ENCODE results near the gene THOC2. TPM values are rescaled to one million over a fixed set of nuclear protein-coding genes. Genes with fewer than 3 reads are reported as not detected.

Gene THOC2
- total and polyA plus RNA-seq, 2 donors (not counting 1 experiment from before 2014, with no cell fraction given), result 34.7 to 113 TPM

GRCh38 chrX:123739474-123739873 lies 6.6 kb upstream of the THOC2 start:
- H3K9me3 ChIP-seq (ENCODE audit: control extremely low read depth in 1 of 3, control insufficient read depth in 2 of 3, insufficient read depth in 1 of 3, low read length in 2 of 3), result no peaks in the 10 kb centered on the region
- ATAC-seq (ENCODE audit: low read depth) (no peak), DNase-seq (no peak)
- Mint-ChIP-seq H3K27me3 (no peaks in the 10 kb centered on the region), H3K9me3 (ENCODE audit: insufficient read depth) (no peaks in the 10 kb centered on the region), H3K4me1 (no peaks in the 10 kb centered on the region), H3K4me3 (no peak overlapping the region), H3K27ac (no peak overlapping the region)
- no peak for TF ChIP-seq CTCF (IDR thresholded peaks at IDR 0.05)
- no peak for TF ChIP-seq EZH2 (IDR thresholded peaks at IDR 0.05; ENCODE audit: borderline replicate concordance, insufficient read depth, low read depth, low read length, poor library complexity, severe bottlenecking)
- no peaks in the 10 kb centered on the region for H3K36me3 ChIP-seq (replicated peaks in 1 of 2; ENCODE audit: control extremely low read depth in 1 of 2, control insufficient read depth in 1 of 2, extremely low read depth in 1 of 2, insufficient read depth in 2 of 2, low read length in 1 of 2)
- H3K9ac ChIP-seq (ENCODE audit: low read length), result no peak overlapping the region
- CTCF ChIA-PET, result no interaction called here
- no peaks in the 10 kb centered on the region for H3K79me2 ChIP-seq (ENCODE audit: control insufficient read depth, insufficient read depth, low read length)
- POLR2A ChIA-PET, result no interaction called here
- H4K20me1 ChIP-seq (ENCODE audit: control insufficient read depth, insufficient read depth, low read length, poor library complexity, severe bottlenecking), result no peaks in the 10 kb centered on the region
- intact Hi-C loops (cut with micrococcal nuclease), result no loop called here
- H3K27ac ChIP-seq (ENCODE audit: low read length in 2 of 2), result no peak overlapping the region
- 100% methylated on average over 1 of the region's 3 CpGs for WGBS (ENCODE audit: insufficient coverage)
- H3K27me3 ChIP-seq (replicated peaks in 1 of 4; ENCODE audit: control extremely low read depth in 1 of 4, control insufficient read depth in 3 of 4, insufficient read depth in 4 of 4, low read length in 3 of 4), result no peaks in the 10 kb centered on the region
- H3K4me2 ChIP-seq (replicated peaks; ENCODE audit: low read depth, low read length, poor library complexity, severe bottlenecking), result no peak overlapping the region
- H3K4me3 ChIP-seq (ENCODE audit: control extremely low read depth in 1 of 5, extremely low read depth in 1 of 5, insufficient read depth in 1 of 5, low read depth in 2 of 5, low read length in 4 of 5), result no peak overlapping the region
- H2AFZ ChIP-seq (ENCODE audit: insufficient read depth, low read depth, low read length, poor library complexity, severe bottlenecking), result no peak overlapping the region
- H3K4me1 ChIP-seq (ENCODE audit: control insufficient read depth in 2 of 2, insufficient read depth in 2 of 2, low read length in 2 of 2), result no peaks in the 10 kb centered on the region

GRCh38 chrX:123738378-123738940 lies 5.6 kb upstream of the THOC2 start:
- Histone ChIP-seq H3K4me2 (replicated peaks; ENCODE audit: low read depth, low read length, poor library complexity, severe bottlenecking) (no peak overlapping the region), H3K4me3 (ENCODE audit: control extremely low read depth in 1 of 5, extremely low read depth in 1 of 5, insufficient read depth in 1 of 5, low read depth in 2 of 5, low read length in 4 of 5) (no peak overlapping the region), H3K9me3 (ENCODE audit: control extremely low read depth in 1 of 3, control insufficient read depth in 2 of 3, insufficient read depth in 1 of 3, low read length in 2 of 3) (no peaks in the 10 kb centered on the region), H3K9ac (ENCODE audit: low read length) (no peak overlapping the region), H4K20me1 (ENCODE audit: control insufficient read depth, insufficient read depth, low read length, poor library complexity, severe bottlenecking) (no peaks in the 10 kb centered on the region), H3K79me2 (ENCODE audit: control insufficient read depth, insufficient read depth, low read length) (no peaks in the 10 kb centered on the region), H2AFZ (ENCODE audit: insufficient read depth, low read depth, low read length, poor library complexity, severe bottlenecking) (no peak overlapping the region), H3K27me3 (replicated peaks in 1 of 4; ENCODE audit: control extremely low read depth in 1 of 4, control insufficient read depth in 3 of 4, insufficient read depth in 4 of 4, low read length in 3 of 4) (no peaks in the 10 kb centered on the region), H3K4me1 (ENCODE audit: control insufficient read depth in 2 of 2, insufficient read depth in 2 of 2, low read length in 2 of 2) (no peaks in the 10 kb centered on the region), H3K36me3 (replicated peaks in 1 of 2; ENCODE audit: control extremely low read depth in 1 of 2, control insufficient read depth in 1 of 2, extremely low read depth in 1 of 2, insufficient read depth in 2 of 2, low read length in 1 of 2) (no peaks in the 10 kb centered on the region), H3K27ac (ENCODE audit: low read length in 2 of 2) (no peak overlapping the region)
- ATAC-seq (ENCODE audit: low read depth) (no peak), DNase-seq (no peak)
- no peaks in the 10 kb centered on the region for H3K27me3 Mint-ChIP-seq
- POLR2A ChIA-PET, result interaction anchor here (0.6 kb wide), 1 partner anchor 66 kb away, joined by 5 read pairs; no protein-coding TSS in a partner anchor
- H3K4me1 Mint-ChIP-seq, result no peaks in the 10 kb centered on the region
- no peak overlapping the region for H3K4me3 Mint-ChIP-seq
- TF ChIP-seq EZH2 (IDR thresholded peaks at IDR 0.05; ENCODE audit: borderline replicate concordance, insufficient read depth, low read depth, low read length, poor library complexity, severe bottlenecking) (no peak), CTCF (IDR thresholded peaks at IDR 0.05) (no peak)
- CTCF ChIA-PET, result no interaction called here
- no peak overlapping the region for H3K27ac Mint-ChIP-seq
- WGBS (ENCODE audit: insufficient coverage), result 60% methylated on average over 2 of the region's 10 CpGs
- H3K9me3 Mint-ChIP-seq (ENCODE audit: insufficient read depth), result no peaks in the 10 kb centered on the region
- intact Hi-C loops (cut with micrococcal nuclease), result no loop called here

Data from B cell (primary cell).